NT2/D1 (cell line): ENCODE data around the gene HES7.

Experiments
- SUZ12 ChIP-seq: IDR thresholded peaks from 2 replicates; pipeline ENCODE4 v1.6.1; 2011; ENCODE audit not compliant: insufficient read length, insufficient read depth; ENCODE audit errors: extremely low read depth
- YY1 ChIP-seq: IDR thresholded peaks from 2 replicates; pipeline ENCODE4 v1.6.1; 2011; ENCODE audit not compliant: insufficient read length, insufficient read depth
- ZNF274 ChIP-seq: IDR thresholded peaks from 2 replicates; pipeline ENCODE4 v1.6.1; 2011; ENCODE audit warnings: mild to moderate bottlenecking, low read depth, low read length

DNA sequence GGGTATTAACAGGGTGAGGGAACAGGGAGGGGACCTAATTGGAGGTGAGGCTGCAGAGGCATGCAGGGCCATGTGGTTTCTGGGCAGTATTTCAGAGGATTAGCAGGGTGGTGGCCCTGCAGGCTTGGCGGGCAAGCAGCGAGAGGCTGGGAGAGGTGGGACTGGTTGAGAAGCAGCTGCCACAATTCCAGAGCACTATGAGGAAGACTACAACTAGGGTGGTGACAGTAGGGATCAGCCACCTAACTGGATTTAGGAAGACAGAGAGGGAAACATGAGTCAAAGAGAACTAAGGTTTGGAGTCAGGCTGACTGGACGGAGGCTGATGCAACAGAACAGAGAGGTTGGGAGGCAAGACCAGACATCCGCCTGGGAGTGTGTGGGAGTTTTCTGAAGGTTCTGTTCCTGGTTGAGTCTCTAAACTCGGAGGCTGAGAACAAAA is 17.9 kb downstream of the HES7 start:
- TF ChIP-seq YY1 (no peak), ZNF274 (no peak), SUZ12 (no peak)
